ENCODE results near the gene FANCG.

The FANCG gene

DNA sequence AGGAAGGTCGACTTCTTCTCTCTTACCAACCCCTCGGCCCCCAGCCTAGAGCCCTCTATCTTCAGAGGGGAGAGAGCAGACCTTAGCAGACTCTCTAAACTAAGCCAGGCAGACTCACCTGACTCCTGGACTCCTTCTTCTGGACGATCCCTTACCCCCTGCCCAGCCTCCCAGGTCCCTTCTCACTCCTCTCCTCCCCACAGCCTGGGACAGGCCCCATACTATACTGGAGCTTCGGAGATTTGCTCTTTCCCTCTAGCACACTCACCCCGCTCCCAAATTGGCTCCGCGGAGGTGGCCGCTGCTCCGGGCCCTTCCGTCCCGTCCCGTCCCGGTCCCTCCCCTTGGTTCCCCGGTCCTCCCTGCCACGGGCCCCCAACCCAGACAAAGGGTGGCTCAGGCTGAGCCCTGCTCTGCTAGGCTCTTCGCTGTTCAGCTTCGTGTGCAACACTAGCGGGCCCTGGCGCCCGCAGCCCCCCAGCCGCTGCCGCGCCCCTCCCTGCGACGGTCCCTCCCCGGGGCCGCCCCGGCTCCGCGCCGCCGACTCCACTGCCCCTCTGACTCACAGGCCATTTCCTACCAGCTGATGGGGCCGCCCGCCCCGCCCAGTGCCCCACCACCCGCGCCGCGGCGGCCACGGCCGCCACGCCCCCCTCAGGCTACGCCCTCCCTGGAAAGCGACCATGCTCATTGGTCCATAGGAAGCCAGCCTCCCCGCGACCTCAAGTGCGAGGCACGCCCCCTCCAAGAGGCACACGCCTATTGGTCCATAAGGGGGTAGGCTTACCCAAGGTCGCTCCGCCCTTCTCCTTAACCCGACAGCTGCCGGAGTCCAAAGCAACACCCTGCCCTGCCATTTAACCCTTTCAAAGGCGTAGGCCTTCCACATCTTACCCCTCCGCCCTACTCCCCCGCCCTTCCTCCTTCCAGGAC lies 31.5 kb upstream of the FANCG start (continued):
- TF ChIP-seq, protein P1, sequence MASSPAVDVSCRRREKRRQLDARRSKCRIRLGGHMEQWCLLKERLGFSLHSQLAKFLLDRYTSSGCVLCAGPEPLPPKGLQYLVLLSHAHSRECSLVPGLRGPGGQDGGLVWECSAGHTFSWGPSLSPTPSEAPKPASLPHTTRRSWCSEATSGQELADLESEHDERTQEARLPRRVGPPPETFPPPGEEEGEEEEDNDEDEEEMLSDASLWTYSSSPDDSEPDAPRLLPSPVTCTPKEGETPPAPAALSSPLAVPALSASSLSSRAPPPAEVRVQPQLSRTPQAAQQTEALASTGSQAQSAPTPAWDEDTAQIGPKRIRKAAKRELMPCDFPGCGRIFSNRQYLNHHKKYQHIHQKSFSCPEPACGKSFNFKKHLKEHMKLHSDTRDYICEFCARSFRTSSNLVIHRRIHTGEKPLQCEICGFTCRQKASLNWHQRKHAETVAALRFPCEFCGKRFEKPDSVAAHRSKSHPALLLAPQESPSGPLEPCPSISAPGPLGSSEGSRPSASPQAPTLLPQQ (tag by site-specific recombination; IDR thresholded peaks at IDR 0.05) = no peak
- TF ChIP-seq ZNF521 (tag by site-specific recombination; IDR thresholded peaks at IDR 0.05) = no peak
- TF ChIP-seq ZBTB8A (tag by site-specific recombination; IDR thresholded peaks at IDR 0.05) = no peak
- peak; percentile 88 for TF ChIP-seq KLF9 (tag by site-specific recombination; IDR thresholded peaks at IDR 0.05; ENCODE audit: low read depth)
- no peak for TF ChIP-seq ZNF10 (tag by site-specific recombination; IDR thresholded peaks at IDR 0.05)
- TF ChIP-seq, protein P2, sequence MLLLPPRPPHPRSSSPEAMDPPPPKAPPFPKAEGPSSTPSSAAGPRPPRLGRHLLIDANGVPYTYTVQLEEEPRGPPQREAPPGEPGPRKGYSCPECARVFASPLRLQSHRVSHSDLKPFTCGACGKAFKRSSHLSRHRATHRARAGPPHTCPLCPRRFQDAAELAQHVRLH (tag by site-specific recombination; IDR thresholded peaks at IDR 0.05) = peak; percentile 98
- TF ChIP-seq SP2 (tag by site-specific recombination; IDR thresholded peaks at IDR 0.05) = peak; percentile 85
- TF ChIP-seq, protein P3, sequence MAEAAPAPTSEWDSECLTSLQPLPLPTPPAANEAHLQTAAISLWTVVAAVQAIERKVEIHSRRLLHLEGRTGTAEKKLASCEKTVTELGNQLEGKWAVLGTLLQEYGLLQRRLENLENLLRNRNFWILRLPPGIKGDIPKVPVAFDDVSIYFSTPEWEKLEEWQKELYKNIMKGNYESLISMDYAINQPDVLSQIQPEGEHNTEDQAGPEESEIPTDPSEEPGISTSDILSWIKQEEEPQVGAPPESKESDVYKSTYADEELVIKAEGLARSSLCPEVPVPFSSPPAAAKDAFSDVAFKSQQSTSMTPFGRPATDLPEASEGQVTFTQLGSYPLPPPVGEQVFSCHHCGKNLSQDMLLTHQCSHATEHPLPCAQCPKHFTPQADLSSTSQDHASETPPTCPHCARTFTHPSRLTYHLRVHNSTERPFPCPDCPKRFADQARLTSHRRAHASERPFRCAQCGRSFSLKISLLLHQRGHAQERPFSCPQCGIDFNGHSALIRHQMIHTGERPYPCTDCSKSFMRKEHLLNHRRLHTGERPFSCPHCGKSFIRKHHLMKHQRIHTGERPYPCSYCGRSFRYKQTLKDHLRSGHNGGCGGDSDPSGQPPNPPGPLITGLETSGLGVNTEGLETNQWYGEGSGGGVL (tag by site-specific recombination; IDR thresholded peaks at IDR 0.05) = peak; percentile 64; the same call in 1 of the 2 replicates

DNA sequence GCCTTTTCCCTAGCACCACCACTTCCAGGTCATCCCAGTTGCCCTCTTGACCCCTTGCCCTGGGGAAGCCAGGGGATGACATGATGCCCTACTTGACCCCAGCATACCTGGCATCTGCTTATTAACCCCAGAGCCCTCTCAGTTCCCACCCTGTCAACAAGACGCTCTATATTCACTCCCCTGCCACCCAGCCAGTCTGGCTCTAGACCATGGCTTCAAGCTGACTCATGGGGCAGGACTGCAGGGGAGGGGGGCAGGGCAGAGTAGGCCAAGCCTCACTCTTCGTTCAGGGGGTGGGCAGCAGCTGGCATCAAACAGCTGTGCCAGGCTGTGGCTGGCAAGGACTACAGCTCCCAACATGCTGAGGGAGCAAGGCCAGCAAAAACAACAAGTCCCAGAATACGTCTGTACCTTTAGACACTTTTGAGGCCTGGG lies 30.6 kb upstream of the FANCG start:
- peaks cover 0 to 32% of the 10 kb centered on the region in 2 experiments; a peak in 1 of 3 replicates for H3K36me3 ChIP-seq (ENCODE audit: control insufficient read depth in 2 of 2, insufficient read depth in 1 of 2, low read length in 2 of 2)
- POLR2A ChIA-PET = interaction anchor here (1.3 to 2.5 kb wide), 4 partner anchors 8 to 52 kb away, joined by 3 to 23 read pairs (median 11); partner anchors contain the start of genes PIGO, STOML2, UNC13B and VCP
- peaks cover 13% of the 10 kb centered on the region for H3K4me1 ChIP-seq (ENCODE audit: control insufficient read depth, insufficient read depth, low read length)
- CTCF ChIA-PET = interaction anchor here (0.7 to 1.3 kb wide), 5 partner anchors 8 to 444 kb away, joined by 3 to 8 read pairs (median 4); partner anchors contain the start of genes PIGO and STOML2
- H3K27ac ChIP-seq (ENCODE audit: extremely low read depth, low read depth, low read length) = no peak overlapping the region
- peak; percentile 41; the same call in 1 of the 2 replicates for TF ChIP-seq ZNF76 (tag by site-specific recombination; IDR thresholded peaks at IDR 0.05; ENCODE audit: borderline replicate concordance, low read depth)
- TF ChIP-seq, protein P4, sequence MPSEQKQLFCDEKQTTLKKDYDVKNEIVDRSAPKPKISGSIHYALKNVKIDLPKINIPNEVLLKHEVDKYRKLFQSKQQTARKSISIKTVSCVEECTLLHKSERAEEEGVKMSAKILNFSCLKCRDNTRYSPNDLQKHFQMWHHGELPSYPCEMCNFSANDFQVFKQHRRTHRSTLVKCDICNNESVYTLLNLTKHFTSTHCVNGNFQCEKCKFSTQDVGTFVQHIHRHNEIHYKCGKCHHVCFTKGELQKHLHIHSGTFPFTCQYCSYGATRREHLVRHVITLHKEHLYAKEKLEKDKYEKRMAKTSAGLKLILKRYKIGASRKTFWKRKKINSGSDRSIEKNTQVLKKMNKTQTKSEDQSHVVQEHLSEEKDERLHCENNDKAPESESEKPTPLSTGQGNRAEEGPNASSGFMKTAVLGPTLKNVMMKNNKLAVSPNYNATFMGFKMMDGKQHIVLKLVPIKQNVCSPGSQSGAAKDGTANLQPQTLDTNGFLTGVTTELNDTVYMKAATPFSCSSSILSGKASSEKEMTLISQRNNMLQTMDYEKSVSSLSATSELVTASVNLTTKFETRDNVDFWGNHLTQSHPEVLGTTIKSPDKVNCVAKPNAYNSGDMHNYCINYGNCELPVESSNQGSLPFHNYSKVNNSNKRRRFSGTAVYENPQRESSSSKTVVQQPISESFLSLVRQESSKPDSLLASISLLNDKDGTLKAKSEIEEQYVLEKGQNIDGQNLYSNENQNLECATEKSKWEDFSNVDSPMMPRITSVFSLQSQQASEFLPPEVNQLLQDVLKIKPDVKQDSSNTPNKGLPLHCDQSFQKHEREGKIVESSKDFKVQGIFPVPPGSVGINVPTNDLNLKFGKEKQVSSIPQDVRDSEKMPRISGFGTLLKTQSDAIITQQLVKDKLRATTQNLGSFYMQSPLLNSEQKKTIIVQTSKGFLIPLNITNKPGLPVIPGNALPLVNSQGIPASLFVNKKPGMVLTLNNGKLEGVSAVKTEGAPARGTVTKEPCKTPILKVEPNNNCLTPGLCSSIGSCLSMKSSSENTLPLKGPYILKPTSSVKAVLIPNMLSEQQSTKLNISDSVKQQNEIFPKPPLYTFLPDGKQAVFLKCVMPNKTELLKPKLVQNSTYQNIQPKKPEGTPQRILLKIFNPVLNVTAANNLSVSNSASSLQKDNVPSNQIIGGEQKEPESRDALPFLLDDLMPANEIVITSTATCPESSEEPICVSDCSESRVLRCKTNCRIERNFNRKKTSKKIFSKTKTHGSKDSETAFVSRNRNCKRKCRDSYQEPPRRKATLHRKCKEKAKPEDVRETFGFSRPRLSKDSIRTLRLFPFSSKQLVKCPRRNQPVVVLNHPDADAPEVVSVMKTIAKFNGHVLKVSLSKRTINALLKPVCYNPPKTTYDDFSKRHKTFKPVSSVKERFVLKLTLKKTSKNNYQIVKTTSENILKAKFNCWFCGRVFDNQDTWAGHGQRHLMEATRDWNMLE (tag by site-specific recombination; conservative IDR thresholded peaks at IDR 0.05; ENCODE audit: low read depth) = no peak
- TF ChIP-seq, protein P5, sequence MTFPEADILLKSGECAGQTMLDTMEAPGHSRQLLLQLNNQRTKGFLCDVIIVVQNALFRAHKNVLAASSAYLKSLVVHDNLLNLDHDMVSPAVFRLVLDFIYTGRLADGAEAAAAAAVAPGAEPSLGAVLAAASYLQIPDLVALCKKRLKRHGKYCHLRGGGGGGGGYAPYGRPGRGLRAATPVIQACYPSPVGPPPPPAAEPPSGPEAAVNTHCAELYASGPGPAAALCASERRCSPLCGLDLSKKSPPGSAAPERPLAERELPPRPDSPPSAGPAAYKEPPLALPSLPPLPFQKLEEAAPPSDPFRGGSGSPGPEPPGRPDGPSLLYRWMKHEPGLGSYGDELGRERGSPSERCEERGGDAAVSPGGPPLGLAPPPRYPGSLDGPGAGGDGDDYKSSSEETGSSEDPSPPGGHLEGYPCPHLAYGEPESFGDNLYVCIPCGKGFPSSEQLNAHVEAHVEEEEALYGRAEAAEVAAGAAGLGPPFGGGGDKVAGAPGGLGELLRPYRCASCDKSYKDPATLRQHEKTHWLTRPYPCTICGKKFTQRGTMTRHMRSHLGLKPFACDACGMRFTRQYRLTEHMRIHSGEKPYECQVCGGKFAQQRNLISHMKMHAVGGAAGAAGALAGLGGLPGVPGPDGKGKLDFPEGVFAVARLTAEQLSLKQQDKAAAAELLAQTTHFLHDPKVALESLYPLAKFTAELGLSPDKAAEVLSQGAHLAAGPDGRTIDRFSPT (tag by site-specific recombination; IDR thresholded peaks at IDR 0.05) = 0 out of 2 replicates have a peak, but pooled peaks have one; percentile 53
- H3K4me3 ChIP-seq (ENCODE audit: low read depth, low read length) = no peak overlapping the region
- H3K9me3 ChIP-seq (ENCODE audit: control insufficient read depth, insufficient read depth, low read depth, low read length) = no peaks in the 10 kb centered on the region

Data from HEK293 (cell line).